ENCODE data around the gene VSIG10. TPM values are rescaled to one million over a fixed set of nuclear protein-coding genes. Genes with fewer than 3 reads are reported as not detected.

The VSIG10 gene
- total and polyA plus RNA-seq, 2 of the 13 experiments (the other 11 are each of a cell fraction or from before 2014, with no cell fraction given) = 25.6 to 42.5 TPM

DNA sequence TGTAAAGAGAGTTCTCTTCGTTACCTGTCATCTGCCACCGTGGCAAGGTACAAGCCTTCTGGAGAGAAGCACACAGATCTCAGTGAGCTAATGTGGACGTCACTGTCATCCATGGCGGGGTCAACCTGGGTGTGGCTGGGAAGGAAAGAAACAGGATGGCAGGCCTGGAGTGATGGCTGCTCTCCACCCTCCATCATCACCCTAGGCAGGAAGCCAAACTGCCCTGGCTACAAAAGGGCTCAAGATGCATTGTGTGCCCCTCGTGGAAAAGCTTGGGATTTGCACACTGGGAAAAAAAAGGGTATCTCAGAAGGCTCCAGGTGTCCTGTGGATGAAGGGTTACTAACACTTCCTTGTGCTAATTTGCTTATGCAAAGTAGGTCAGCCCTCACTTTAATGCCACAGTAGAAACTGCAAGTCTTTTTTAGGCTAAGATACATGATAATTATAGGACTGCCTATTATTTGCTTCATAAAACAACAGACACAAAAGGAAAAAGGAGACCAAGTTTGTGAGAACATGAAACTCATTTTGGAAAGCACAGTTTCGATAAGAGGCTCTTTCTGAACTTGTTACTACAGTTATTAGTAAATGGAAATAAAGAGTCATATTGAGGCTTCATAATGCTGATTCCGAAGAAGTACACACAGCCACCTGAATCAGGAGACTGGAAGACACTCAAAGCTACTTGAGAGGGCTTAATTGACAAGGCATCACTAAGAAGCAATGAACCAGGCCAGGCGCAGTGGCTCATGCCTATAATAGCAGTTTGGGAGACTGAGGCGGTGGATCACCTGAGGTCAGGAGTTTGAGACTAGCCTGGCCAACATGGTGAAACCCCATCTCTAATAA lies 68.4 kb downstream of the VSIG10 start:
- Histone ChIP-seq H3K4me3 (replicated peaks in 1 of 3; ENCODE audit: insufficient read depth in 1 of 3, low read depth in 2 of 3, low read length in 3 of 3) (no peak overlapping the region), H4K20me1 (ENCODE audit: insufficient read depth, low read length) (no peaks in the 10 kb centered on the region), H3K79me2 (ENCODE audit: insufficient read depth, low read length) (no peaks in the 10 kb centered on the region), H3K4me1 (ENCODE audit: insufficient read depth, low read length) (peaks cover 15% of the 10 kb centered on the region), H3K9ac (ENCODE audit: insufficient read depth, low read depth, low read length) (no peak overlapping the region), H3K36me3 (replicated peaks in 1 of 2; ENCODE audit: control insufficient read depth in 1 of 2, insufficient read depth in 2 of 2, low read length in 2 of 2) (peaks cover 21 to 64% of the 10 kb centered on the region in 2 experiments), H3K4me2 (ENCODE audit: low read depth, low read length) (no peak overlapping the region), H3K27ac (ENCODE audit: extremely low read length, insufficient read depth, low read length) (no peak overlapping the region), H3K9me3 (ENCODE audit: low read length) (no peaks in the 10 kb centered on the region), H3K27me3 (ENCODE audit: control insufficient read depth in 1 of 2, insufficient read depth in 2 of 2, low read length in 2 of 2) (no peaks in the 10 kb centered on the region), H2AFZ (ENCODE audit: low read length) (no peak overlapping the region)
- POLR2A ChIA-PET = interaction anchor here (1.1 to 1.9 kb wide), 3 partner anchors 9 to 29 kb away, joined by 3 to 5 read pairs (median 4); partner anchors contain the start of gene WSB2
- CTCF ChIA-PET (ENCODE audit: low intra/inter-chr PET ratio, low total read pairs) = interaction anchor here (1.1 to 2.4 kb wide), 2 partner anchors 158 to 160 kb away, joined by 3 to 17 read pairs; no protein-coding TSS in a partner anchor
- WGBS (ENCODE audit: low lambda C conversion rate) = 94% methylated on average over 7 of the region's 9 CpGs
- peak; percentile 52 for ATAC-seq
- intact Hi-C loops (cut with micrococcal nuclease; ENCODE audit: unreplicated experiment) (loop anchor here (1.0 to 2.0 kb wide), 2 partner anchors 17 to 160 kb away; no protein-coding TSS in a partner anchor), in situ Hi-C loops (cut with HindIII; ENCODE audit: extremely low pct_ligation_motif_present, low pct_unique_long_range_greater_than_20kb) (no loop called here)
- DNase-seq (ENCODE audit: low spot score) = no peak
- FAIRE-seq = no peak
- no TSS peak for BruUV-seq (replicated peaks)
- no peak for TF ChIP-seq THAP11 (CRISPR knock-in tag; IDR thresholded peaks at IDR 0.05)
- no peak for TF ChIP-seq ZNF451 (CRISPR knock-in tag; IDR thresholded peaks at IDR 0.05)
- TF ChIP-seq, protein P1, sequence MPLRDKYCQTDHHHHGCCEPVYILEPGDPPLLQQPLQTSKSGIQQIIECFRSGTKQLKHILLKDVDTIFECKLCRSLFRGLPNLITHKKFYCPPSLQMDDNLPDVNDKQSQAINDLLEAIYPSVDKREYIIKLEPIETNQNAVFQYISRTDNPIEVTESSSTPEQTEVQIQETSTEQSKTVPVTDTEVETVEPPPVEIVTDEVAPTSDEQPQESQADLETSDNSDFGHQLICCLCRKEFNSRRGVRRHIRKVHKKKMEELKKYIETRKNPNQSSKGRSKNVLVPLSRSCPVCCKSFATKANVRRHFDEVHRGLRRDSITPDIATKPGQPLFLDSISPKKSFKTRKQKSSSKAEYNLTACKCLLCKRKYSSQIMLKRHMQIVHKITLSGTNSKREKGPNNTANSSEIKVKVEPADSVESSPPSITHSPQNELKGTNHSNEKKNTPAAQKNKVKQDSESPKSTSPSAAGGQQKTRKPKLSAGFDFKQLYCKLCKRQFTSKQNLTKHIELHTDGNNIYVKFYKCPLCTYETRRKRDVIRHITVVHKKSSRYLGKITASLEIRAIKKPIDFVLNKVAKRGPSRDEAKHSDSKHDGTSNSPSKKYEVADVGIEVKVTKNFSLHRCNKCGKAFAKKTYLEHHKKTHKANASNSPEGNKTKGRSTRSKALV (CRISPR knock-in tag; IDR thresholded peaks at IDR 0.05) = no peak
- TF ChIP-seq RBM22 (optimal IDR thresholded peaks at IDR 0.05; ENCODE audit: low read length) = peak; percentile 44
- 0 out of 2 replicates have a peak, but pooled peaks have one; percentile 23 for TF ChIP-seq POLR2G (IDR thresholded peaks at IDR 0.05; ENCODE audit: low read depth, low read length)
- TF ChIP-seq CAMTA2 (CRISPR knock-in tag; IDR thresholded peaks at IDR 0.05; ENCODE audit: borderline replicate concordance) = no peak
- TF ChIP-seq ETV6 (CRISPR knock-in tag; conservative IDR thresholded peaks at IDR 0.05) = no peak
- TF ChIP-seq ZNF549 (CRISPR knock-in tag; IDR thresholded peaks at IDR 0.05) = no peak
- TF ChIP-seq TCF12 (IDR thresholded peaks at IDR 0.05) = no peak
- TF ChIP-seq TCF12 (CRISPR knock-in tag; IDR thresholded peaks at IDR 0.05) = no peak
